HG03520 (cell line): ENCODE measurements around the gene PPP2R1A.
"Not testable (repeated sequence)": the region's sequence is repeated elsewhere in the genome, so short reads cannot be mapped to it uniquely, and the experiment has no call there.

ENCODE experiments used
- ATAC-seq: cut with Tn5 transposase; IDR thresholded peaks from one replicate; pipeline ENCODE4 v1.9.1; 2021; ENCODE audit warnings: mild to moderate bottlenecking, moderate library complexity; ENCODE audit not compliant: unreplicated experiment

The PPP2R1A gene

DNA sequence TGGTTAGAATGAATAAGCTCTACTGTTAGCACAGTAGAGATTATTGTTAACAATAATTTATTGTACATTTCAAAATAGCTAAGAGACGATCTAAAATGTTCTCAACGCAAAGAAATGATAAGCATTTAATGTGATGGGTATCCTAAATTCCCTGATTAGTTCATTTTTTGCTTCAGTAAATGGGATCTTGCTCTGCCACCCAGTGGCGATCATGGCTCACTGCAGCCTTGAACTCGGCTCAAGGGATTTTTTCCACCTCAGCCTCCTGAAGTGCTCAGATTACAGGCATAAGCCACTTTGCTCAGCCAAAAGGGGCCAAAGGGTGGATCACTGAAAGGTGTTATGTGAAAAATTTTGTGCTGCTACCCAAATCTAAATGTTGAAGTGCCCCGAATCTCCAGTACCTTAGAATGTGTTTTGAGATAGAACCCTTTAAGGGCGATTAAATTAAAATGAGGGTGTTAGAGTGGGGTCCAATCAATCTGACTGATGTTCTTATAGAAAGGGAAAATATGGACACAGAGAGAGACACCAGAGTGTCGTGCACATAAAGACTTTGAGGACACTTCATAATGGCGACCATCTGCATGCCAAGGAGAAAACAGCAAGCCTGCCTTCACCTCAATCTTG, 48.0 kb downstream of the PPP2R1A start:
- ATAC-seq: no peak

- no peak for ATAC-seq
Observed at GRCh38 chr19:52244021-52244420, 54.2 kb downstream of the PPP2R1A start.

DNA sequence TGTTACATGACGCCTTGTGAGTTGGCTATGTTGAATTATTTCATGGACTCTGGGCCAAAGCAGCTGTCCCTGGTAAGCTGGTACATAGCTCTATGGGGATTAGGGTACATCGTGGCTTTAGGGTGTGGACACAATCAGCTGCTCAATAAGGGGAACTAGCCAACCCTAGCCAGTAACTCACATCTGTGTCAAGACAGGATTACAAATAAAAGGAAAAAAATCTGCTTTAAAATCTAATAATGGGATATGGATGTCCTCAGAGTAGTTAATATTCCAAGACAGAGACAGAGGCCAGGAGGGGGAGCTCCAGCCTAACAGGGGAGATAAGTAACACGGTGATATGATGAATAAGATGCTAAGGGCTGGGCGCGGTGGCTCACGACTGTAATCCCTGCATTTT, 58.4 kb downstream of the PPP2R1A start:
- no peak for ATAC-seq

- ATAC-seq: no peak
Observed at GRCh38 chr19:52258426-52258825, 68.6 kb downstream of the PPP2R1A start.

- not testable (repeated sequence) for ATAC-seq
Observed at GRCh38 chr19:52265556-52265955, 75.7 kb downstream of the PPP2R1A start.

- peak; percentile 93 for ATAC-seq
Observed at GRCh38 chr19:52269338-52270261, 79.7 kb downstream of the PPP2R1A start, which contains the start of gene ZNF766. ZNF766 (plus strand) TSS chr19:52269587; CDS start chr19:52269614, 27 bp downstream.

DNA sequence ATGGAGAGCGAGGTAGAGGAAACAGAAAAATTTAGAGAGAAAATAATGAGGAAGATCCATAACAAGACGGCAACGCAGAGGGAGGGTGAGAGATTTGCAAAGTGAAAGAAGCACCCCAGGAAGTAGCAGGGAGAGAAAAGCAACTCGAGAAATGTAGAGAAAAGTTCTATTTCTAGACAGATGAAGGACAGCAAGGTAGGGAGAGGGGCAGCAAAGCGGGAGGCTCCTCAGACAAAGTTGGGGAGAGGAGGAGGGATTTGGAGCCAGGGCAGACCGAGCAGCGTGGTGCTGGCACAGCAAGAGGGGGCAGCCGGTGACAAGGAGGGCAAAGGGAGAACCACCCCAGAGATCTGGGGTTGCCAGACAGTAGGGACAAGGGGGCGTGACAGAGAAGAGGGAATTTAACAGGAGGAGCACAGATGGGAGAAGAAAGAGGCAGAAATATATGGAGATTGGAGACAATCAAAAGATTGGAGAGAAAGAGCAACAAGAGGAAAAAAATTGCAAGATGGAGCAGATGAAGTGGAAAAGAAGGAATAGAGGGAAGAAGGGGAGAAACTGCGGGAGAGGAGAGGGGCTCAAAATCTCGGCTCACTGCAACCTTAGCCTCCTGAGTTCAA, 80.5 kb downstream of the PPP2R1A start:
- ATAC-seq: no peak

DNA sequence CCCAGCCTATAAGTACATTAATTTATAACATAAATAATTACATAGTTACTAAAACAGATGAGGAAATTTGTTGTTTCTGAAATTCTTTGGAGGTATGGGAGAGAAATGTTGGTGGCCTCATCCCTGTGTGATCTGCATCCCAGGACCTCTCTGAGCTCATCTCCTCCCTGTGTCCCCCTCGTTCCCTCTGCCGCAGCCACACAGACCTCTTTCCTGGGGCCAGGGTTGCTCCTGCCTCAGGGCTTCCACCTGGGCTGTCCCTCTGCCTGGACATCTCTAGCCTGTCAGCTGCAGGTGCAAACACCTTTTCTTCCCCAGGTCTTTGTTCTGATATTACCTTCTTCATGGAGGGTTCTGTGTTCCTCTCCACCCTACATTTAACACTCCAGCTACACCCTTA, 83.4 kb downstream of the PPP2R1A start:
- no peak for ATAC-seq

DNA sequence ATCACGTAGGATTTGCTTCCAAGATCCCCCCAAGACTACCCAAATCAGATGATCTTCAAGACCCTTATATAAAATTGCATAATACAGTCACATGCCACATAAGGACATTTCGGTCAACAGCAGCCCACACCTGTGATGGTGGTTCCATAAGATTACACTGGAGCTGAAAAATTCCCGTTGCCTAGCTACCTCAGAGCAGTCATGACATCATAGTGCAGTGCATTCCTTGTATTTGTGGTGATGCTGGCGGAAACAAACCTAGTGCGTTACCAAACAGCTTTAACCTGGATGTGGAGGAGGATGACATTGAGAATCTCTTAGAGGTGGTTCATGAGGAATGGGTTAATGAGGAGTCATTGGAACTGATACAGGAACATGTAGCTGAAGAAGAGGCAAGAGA, 84.3 kb downstream of the PPP2R1A start:
- ATAC-seq: no peak

DNA sequence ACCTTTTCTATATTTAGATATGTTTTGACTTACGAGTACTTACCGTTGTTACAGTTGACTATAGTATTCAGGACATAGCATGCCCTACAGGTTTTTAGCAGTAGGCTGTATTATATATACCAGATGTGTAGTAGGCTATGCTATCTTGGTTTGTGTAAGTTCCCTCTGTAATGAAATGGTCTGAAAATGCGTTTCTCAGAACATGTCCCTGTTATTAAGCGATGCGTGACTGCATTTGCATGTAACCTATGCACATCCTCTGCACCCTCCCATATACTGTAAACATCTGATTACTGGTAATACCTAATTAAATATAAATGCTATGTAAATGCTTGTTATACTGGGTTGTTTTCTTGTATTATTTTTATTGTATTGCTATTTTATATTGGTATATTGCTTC, 86.1 kb downstream of the PPP2R1A start:
- ATAC-seq: no peak

DNA sequence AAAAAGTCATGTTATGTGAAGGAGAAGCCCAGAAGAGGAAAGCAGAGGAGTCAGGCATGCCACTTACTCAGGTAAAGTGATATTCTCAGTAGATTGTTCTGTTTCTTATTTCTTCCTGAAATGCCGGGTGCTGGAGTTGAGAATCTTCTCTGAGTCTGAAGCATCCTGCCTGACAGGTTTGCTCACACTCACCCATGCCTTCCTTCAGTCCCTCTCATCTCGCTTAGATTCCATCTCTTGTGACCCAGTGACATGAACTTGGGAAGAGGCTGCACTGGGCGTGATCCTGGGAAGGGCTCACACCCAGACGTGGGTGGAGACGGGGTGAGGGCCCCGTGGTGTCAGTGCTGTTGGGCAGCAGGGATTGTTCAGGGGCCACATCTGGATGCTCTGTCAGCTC, 87.6 kb downstream of the PPP2R1A start:
- no peak for ATAC-seq
